Measurements from ENCODE around the gene MYO5A. TPM values are rescaled to one million over a fixed set of nuclear protein-coding genes. Genes with fewer than 3 reads are reported as not detected.
"Not testable (repeated sequence)": the region's sequence is repeated elsewhere in the genome, so short reads cannot be mapped to it uniquely, and the experiment has no call there.

The MYO5A gene
- polyA plus RNA-seq, 2 of the 4 experiments (the other 2 are of a cell fraction) = 15.1 to 46.7 TPM

DNA sequence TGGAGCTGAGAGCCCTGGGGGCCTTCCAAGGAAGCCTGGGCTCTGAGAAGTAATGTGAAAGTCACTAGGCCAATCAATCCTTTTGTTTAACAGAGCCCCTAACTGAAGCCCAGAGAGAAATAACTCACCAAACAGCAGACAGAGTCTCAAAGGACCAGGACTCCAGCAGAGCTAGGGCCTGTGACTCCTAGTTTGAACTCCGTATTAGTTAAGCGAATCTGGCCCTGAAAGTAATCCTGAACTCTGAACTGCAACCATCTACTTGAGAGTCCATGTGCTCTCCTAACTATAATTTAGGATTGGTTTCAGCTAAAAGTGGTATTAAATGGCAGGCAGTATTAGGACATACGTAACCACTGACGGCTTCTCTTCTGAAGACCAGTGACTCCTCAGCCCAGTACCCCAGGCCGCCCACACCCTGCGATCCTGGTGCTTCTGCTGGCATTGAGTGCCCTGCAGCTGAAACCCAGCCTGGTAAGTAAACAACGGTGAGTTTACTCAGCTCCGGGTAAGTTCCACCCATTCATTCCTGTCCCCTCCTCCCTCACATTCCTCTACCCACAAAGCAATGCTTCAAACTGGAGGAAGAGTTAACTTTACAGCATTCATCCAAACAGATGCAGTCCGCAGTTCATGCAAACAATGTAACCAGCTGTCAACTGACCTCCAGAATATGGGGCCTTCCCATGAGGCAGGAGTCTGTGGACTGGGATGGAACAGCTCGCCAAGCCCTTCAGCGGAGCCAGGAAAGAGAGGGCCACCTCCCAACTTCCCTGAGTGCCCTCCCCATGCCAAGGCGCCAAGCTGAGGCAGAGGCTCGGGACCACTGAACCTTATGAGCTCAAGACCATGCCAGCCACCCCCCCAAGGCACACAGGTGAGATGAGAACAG, 240.4 kb downstream of the MYO5A start (continued):
- TF ChIP-seq ATOH8 (CRISPR knock-in tag; IDR thresholded peaks at IDR 0.05; ENCODE audit: low read depth) (0 out of 2 replicates have a peak, but pooled peaks have one; percentile 34), HOXB13 (CRISPR knock-in tag; IDR thresholded peaks at IDR 0.05; ENCODE audit: low read depth) (no peak), PHF8 (IDR thresholded peaks at IDR 0.05; ENCODE audit: borderline replicate concordance, low read depth) (no peak)

- ChIA-PET CTCF (interaction anchor here (1.1 to 3.4 kb wide), 9 partner anchors 9 to 449 kb away, joined by 3 to 22 read pairs (median 5); partner anchors contain the start of gene MYO5A), POLR2A (interaction anchor here (1.1 to 1.8 kb wide), 2 partner anchors 25 to 364 kb away, joined by 3 to 5 read pairs; no protein-coding TSS in a partner anchor)
- peaks cover 50% of the 10 kb centered on the region for H3K4me1 ChIP-seq
- FAIRE-seq (peak; percentile 13), ATAC-seq (peak in 1 of 2 experiments; percentile 40; a peak in 3 of 6 replicates), DNase-seq (ENCODE audit: low read depth in 1 of 2, low spot score in 1 of 2) (peak; percentile 44 to 68)
- 34% methylated on average over 7 of the region's 7 CpGs for WGBS (ENCODE audit: missing lambda C conversion rate)
- TF ChIP-seq EHMT2 (IDR thresholded peaks at IDR 0.05; ENCODE audit: low read depth) (no peak), KDM5A (IDR thresholded peaks at IDR 0.05) (no peak), BHLHE40 (IDR thresholded peaks at IDR 0.05; ENCODE audit: low read depth, low read length) (0 out of 2 replicates have a peak, but pooled peaks have one; percentile 9)
- 0 out of 3 replicates have a peak overlapping the region, but pooled peaks have one; percentile 0 for H3K4me3 ChIP-seq
- peak overlapping the region; percentile 87 to 93 for H3K27ac ChIP-seq
- no peaks in the 10 kb centered on the region for H3K9me3 ChIP-seq
- peak overlapping the region; percentile 89 for H3K4me2 ChIP-seq
Observed at GRCh38 chr15:52287114-52287513, 241.6 kb downstream of the MYO5A start.

GRCh38 chr15:52285941-52286340, 242.7 kb downstream of the MYO5A start:
- H3K4me3 ChIP-seq; ATAC-seq; CTCF ChIA-PET; DNase-seq (ENCODE audit: low read depth in 1 of 2, low spot score in 1 of 2); H3K4me2 ChIP-seq; POLR2A ChIA-PET; H3K9me3 ChIP-seq; FAIRE-seq: not testable (repeated sequence)
- WGBS (ENCODE audit: missing lambda C conversion rate) = 94% methylated on average over 6 of the region's 34 CpGs
- H3K27ac ChIP-seq = 0 out of 6 replicates have a peak overlapping the region, but pooled peaks of 1 of the 2 experiments have one; percentile 20
- peaks cover 50% of the 10 kb centered on the region for H3K4me1 ChIP-seq

- DNase-seq (ENCODE audit: low read depth in 1 of 2, low spot score in 1 of 2) = peak; percentile 64 to 73
- TF ChIP-seq FOSL2 (IDR thresholded peaks at IDR 0.05) (no peak), FOSL2 (CRISPR knock-in tag; IDR thresholded peaks at IDR 0.05) (peak; percentile 68), FOSB (CRISPR knock-in tag; IDR thresholded peaks at IDR 0.05) (no peak)
- no peak for FAIRE-seq
- POLR2A ChIA-PET = interaction anchor here (0.6 kb wide), 3 partner anchors 31 to 240 kb away, joined by 3 to 8 read pairs (median 4); no protein-coding TSS in a partner anchor
- 35% methylated on average over 3 of the region's 3 CpGs for WGBS (ENCODE audit: missing lambda C conversion rate)
- ATAC-seq = no peak
- Histone ChIP-seq H3K27ac (peak overlapping the region in 1 of 2 experiments; percentile 18; a peak in 1 of 6 replicates), H3K4me1 (peaks cover 35% of the 10 kb centered on the region), H3K4me2 (peak overlapping the region; percentile 55), H3K9me3 (no peaks in the 10 kb centered on the region), H3K4me3 (no peak overlapping the region)
- CTCF ChIA-PET = no interaction called here
Observed at GRCh38 chr15:52284164-52284563, 244.5 kb downstream of the MYO5A start.

GRCh38 chr15:52283281-52283680, 245.4 kb downstream of the MYO5A start:
- ATAC-seq (no peak), DNase-seq (ENCODE audit: low read depth in 1 of 2, low spot score in 1 of 2) (no peak), FAIRE-seq (no peak)
- H3K4me2 ChIP-seq = no peak overlapping the region
- H3K4me1 ChIP-seq = peaks cover 28% of the 10 kb centered on the region
- H3K9me3 ChIP-seq = no peaks in the 10 kb centered on the region
- WGBS (ENCODE audit: missing lambda C conversion rate) = 89% methylated on average over 6 of the region's 6 CpGs
- no peak overlapping the region for H3K4me3 ChIP-seq
- TF ChIP-seq KDM5A (IDR thresholded peaks at IDR 0.05) = no peak
- CTCF ChIA-PET = interaction anchor here (0.9 to 4.7 kb wide), 2 partner anchors 27 to 64 kb away, joined by 3 to 36 read pairs; no protein-coding TSS in a partner anchor
- no peak overlapping the region for H3K27ac ChIP-seq
- POLR2A ChIA-PET = no interaction called here

DNA sequence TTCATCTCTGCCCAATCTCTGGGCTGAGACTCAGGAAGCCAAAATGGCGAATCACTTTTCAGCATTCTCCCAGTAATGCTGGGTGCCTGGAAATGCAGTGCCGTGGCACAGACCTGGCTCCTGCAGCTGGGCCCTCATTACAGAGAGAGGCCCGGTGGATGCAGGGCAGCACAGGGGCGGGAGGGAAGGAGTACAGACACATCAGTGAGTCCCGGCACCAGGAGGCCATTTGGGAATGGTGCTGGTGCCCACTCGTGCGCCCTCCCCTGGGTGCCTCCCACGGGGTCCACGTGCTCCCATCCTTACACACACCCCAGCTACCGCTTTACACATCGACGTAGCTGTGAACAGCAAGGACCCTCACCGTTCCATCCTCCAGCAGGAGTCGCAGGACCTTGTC, 246.3 kb downstream of the MYO5A start:
- ChIA-PET CTCF (interaction anchor here (1.1 to 4.7 kb wide), 2 partner anchors 14 to 26 kb away, joined by 3 to 36 read pairs; no protein-coding TSS in a partner anchor), POLR2A (no interaction called here)
- DNase-seq (ENCODE audit: low read depth in 1 of 2, low spot score in 1 of 2) = no peak
- no peak overlapping the region for H3K27ac ChIP-seq
- H3K4me2 ChIP-seq = no peak overlapping the region
- no peaks in the 10 kb centered on the region for H3K9me3 ChIP-seq
- H3K4me3 ChIP-seq = no peak overlapping the region
- peaks cover 21% of the 10 kb centered on the region for H3K4me1 ChIP-seq
- ATAC-seq = no peak; a peak in 1 of 6 replicates
- FAIRE-seq = no peak
- 94% methylated on average over 14 of the region's 14 CpGs for WGBS (ENCODE audit: missing lambda C conversion rate)
- no peak for TF ChIP-seq EHMT2 (IDR thresholded peaks at IDR 0.05; ENCODE audit: low read depth)
- no peak for TF ChIP-seq RNF2 (IDR thresholded peaks at IDR 0.05; ENCODE audit: borderline replicate concordance, low read depth)
- no peak for TF ChIP-seq ESRRA (IDR thresholded peaks at IDR 0.05; ENCODE audit: borderline replicate concordance, low read length)
- TF ChIP-seq EHF (CRISPR knock-in tag; IDR thresholded peaks at IDR 0.05) = no peak
- no peak for TF ChIP-seq HDAC2 (IDR thresholded peaks at IDR 0.05)
- TF ChIP-seq, protein P1, sequence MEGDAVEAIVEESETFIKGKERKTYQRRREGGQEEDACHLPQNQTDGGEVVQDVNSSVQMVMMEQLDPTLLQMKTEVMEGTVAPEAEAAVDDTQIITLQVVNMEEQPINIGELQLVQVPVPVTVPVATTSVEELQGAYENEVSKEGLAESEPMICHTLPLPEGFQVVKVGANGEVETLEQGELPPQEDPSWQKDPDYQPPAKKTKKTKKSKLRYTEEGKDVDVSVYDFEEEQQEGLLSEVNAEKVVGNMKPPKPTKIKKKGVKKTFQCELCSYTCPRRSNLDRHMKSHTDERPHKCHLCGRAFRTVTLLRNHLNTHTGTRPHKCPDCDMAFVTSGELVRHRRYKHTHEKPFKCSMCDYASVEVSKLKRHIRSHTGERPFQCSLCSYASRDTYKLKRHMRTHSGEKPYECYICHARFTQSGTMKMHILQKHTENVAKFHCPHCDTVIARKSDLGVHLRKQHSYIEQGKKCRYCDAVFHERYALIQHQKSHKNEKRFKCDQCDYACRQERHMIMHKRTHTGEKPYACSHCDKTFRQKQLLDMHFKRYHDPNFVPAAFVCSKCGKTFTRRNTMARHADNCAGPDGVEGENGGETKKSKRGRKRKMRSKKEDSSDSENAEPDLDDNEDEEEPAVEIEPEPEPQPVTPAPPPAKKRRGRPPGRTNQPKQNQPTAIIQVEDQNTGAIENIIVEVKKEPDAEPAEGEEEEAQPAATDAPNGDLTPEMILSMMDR (IDR thresholded peaks at IDR 0.05) = no peak
- no peak for TF ChIP-seq KDM5A (IDR thresholded peaks at IDR 0.05)
- TF ChIP-seq MYC (IDR thresholded peaks at IDR 0.05; ENCODE audit: borderline replicate concordance, low read length) = no peak
- TF ChIP-seq POLR2AphosphoS2 (conservative IDR thresholded peaks at IDR 0.05; ENCODE audit: low read length) = no peak
- TF ChIP-seq CBX2 (IDR thresholded peaks at IDR 0.05; ENCODE audit: borderline replicate concordance, low read depth) = no peak
- no peak for TF ChIP-seq RFX5 (IDR thresholded peaks at IDR 0.05)
- TF ChIP-seq KDM1A (IDR thresholded peaks at IDR 0.05; ENCODE audit: low read depth) = no peak
- TF ChIP-seq NFE2L2 (conservative IDR thresholded peaks at IDR 0.05; ENCODE audit: low read length) = no peak
- TF ChIP-seq CBX8 (IDR thresholded peaks at IDR 0.05) = no peak
